ENCODE data around the gene HMCN2.

Gene HMCN2

DNA sequence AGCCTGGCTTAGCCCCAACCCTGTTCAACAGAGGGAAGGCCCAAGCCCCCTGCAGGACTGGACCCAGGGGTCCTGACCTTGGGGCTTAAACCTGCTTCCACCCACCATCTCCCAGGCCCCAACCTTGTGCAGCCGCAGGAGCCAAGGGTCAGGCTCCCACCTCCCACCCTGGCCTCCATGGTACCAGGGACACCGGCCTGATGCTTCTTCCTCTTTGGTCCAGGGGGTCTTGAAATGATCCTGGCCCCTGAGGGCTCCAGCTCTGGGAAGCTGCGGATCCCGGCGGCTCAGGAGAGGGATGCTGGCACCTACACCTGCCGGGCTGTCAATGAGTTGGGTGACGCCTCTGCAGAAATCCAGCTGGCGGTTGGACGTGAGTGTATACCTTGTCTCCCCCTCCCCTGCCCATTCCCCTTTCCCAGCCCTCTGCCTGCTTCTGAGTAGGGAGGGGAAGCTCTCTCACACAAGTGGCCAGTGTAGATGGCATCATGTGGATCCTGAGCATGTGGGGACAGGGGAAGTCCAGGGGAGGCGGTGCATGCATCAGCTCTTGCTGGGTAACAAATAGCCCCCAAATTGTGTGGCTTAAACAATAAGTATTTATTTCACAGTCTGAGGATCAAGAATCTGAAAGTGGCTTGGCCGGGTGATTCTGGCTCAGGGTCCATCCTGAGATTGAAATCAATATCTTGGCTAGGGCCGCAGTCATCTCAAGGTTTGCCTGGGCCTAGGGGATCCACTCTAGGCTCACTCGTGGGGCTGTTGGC lies 44.3 kb downstream of the HMCN2 start:
- no peak overlapping the region for H3K4me3 ChIP-seq (ENCODE audit: low read length)
- DNase-seq (ENCODE audit: low read depth): no peak
- TF ChIP-seq CTCF (conservative IDR thresholded peaks at IDR 0.05; ENCODE audit: low read depth, low read length): no peak

DNA sequence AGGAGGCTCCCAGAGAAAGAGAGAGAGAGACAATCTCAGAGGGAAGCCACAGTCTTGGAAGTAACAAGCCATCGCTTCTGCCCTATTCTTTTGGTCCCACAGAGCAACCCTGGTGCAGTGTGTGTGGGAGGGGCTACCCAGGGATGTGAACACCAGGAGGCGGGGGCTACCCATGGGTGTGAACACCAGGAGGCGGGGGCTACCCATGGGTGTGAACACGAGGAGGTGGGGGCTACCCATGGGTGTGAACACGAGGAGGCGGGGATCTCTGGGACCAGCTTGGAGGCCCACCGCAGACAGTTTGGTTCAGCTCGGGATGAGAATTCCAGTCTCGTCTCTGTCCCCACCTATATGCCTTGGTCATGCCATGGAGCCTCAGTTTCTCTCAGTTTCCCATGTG lies 44.9 kb downstream of the HMCN2 start:
- no peak for TF ChIP-seq CTCF (conservative IDR thresholded peaks at IDR 0.05; ENCODE audit: low read depth, low read length)
- no peak overlapping the region for H3K4me3 ChIP-seq (ENCODE audit: low read length)
- DNase-seq (ENCODE audit: low read depth): no peak

DNA sequence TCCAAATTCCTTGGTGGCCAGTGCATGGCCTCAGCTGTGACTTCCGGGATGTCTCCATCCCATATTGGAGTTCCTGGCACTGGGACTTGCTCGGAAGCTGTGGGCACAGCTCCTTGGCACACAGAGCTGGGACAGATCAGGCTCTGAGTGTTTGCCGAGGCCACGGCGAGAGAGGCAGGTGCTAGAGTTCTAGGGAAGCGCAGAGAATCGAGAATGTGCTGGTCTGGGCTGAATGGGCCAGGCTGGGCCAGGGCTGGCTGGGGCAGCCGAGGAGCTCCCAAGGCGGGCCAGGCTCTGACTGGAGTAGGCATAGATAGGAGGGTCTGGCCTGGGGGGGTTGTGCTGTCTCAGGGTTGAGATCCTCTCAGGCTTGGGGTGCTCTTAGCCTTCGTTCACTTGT lies 45.4 kb downstream of the HMCN2 start:
- H3K4me3 ChIP-seq (ENCODE audit: low read length): no peak overlapping the region
- no peak for DNase-seq (ENCODE audit: low read depth)
- TF ChIP-seq CTCF (conservative IDR thresholded peaks at IDR 0.05; ENCODE audit: low read depth, low read length): no peak

GRCh38 chr9:130311408-130312140 lies 46.0 kb downstream of the HMCN2 start:
- no peak overlapping the region for H3K4me3 ChIP-seq (ENCODE audit: low read length)
- no peak for DNase-seq (ENCODE audit: low read depth)
- TF ChIP-seq CTCF (conservative IDR thresholded peaks at IDR 0.05; ENCODE audit: low read depth, low read length): no peak

GRCh38 chr9:130313103-130313858 lies 47.7 kb downstream of the HMCN2 start:
- H3K4me3 ChIP-seq (ENCODE audit: low read length): no peak overlapping the region
- TF ChIP-seq CTCF (conservative IDR thresholded peaks at IDR 0.05; ENCODE audit: low read depth, low read length): no peak
- no peak for DNase-seq (ENCODE audit: low read depth)

DNA sequence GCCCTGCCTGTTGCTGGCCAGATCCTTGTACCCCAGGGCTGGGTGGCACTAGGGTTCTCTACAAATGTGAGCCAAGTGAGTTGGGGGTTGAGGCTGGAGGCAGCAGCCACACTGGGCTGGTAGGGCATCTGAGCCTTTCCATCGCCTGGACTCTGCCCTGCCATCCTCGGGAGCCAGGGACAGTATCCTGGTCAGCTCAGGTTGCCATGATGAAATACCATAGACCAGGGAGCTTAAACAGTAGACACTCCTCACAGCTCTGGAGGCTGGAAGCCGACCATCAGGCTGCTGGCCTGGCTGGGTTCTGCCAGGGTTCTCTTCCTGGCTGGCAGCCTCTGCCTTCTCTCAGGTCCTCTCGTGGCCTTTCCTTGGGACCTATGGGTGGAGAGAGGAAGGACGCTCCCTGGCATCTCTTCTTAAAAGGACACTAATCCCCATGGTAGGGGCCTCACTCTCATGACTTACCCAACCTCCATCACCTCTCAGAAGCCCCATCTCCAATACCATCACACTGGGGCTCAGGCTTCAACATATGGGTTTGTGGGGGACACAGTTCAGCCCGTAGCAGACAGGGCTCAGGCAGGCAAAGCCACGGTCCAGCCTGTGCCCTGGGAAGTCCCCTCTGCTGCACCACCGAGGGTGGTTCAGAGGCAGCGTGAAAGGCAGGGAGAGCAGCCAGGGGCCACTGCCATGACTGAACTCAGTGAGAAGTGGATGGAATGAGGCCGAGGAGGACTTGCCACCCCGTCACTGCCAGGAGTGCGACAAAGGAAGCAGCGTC lies 50.1 kb downstream of the HMCN2 start:
- no peak for TF ChIP-seq CTCF (conservative IDR thresholded peaks at IDR 0.05; ENCODE audit: low read depth, low read length)
- no peak for DNase-seq (ENCODE audit: low read depth)
- H3K4me3 ChIP-seq (ENCODE audit: low read length): no peak overlapping the region

Measured in retinal pigment epithelial cell (primary cell).